ENCODE data around the gene STX3.
"Not testable (repeated sequence)": the region's sequence is repeated elsewhere in the genome, so short reads cannot be mapped to it uniquely, and the experiment has no call there.

GRCh38 chr11:59851416-59851815, 96.2 kb downstream of the STX3 start:
- TF ChIP-seq CTCF (conservative IDR thresholded peaks at IDR 0.05; ENCODE audit: low read depth in 2 of 2); ZNF331 (CRISPR knock-in tag; IDR thresholded peaks at IDR 0.05; ENCODE audit: low read depth); CREB1 (CRISPR knock-in tag; IDR thresholded peaks at IDR 0.05; ENCODE audit: low read depth); POLR2AphosphoS5 (IDR thresholded peaks at IDR 0.05; ENCODE audit: low read depth); EZH2 (IDR thresholded peaks at IDR 0.05; ENCODE audit: low read depth, unreplicated experiment): not testable (repeated sequence)
